ENCODE measurements around the gene SORCS3.

The SORCS3 gene

GRCh38 chr10:105284476-105285215 lies 643.6 kb downstream of the SORCS3 start:
- no peak for TF ChIP-seq ZNF274 (IDR thresholded peaks at IDR 0.05; ENCODE audit: low read depth, low read length)
- H3K4me3 ChIP-seq (ENCODE audit: low read length) = no peak overlapping the region

GRCh38 chr10:105288026-105288425 lies 646.9 kb downstream of the SORCS3 start:
- H3K4me3 ChIP-seq (ENCODE audit: low read length) = no peak overlapping the region
- TF ChIP-seq ZNF274 (IDR thresholded peaks at IDR 0.05; ENCODE audit: low read depth, low read length) = no peak

- no peak for TF ChIP-seq ZNF274 (IDR thresholded peaks at IDR 0.05; ENCODE audit: low read depth, low read length)
- H3K4me3 ChIP-seq (ENCODE audit: low read length) = no peak overlapping the region
Observed at GRCh38 chr10:105288613-105289012, 647.5 kb downstream of the SORCS3 start.

GRCh38 chr10:105291571-105291970 lies 650.5 kb downstream of the SORCS3 start:
- TF ChIP-seq ZNF274 (IDR thresholded peaks at IDR 0.05; ENCODE audit: low read depth, low read length) = no peak
- H3K4me3 ChIP-seq (ENCODE audit: low read length) = no peak overlapping the region

GRCh38 chr10:105292236-105292635 lies 651.1 kb downstream of the SORCS3 start:
- no peak overlapping the region for H3K4me3 ChIP-seq (ENCODE audit: low read length)
- no peak for TF ChIP-seq ZNF274 (IDR thresholded peaks at IDR 0.05; ENCODE audit: low read depth, low read length)
